GM19455 (cell line): ENCODE measurements around the gene TMCO4.

Experiments
- ATAC-seq: cut with Tn5 transposase; IDR thresholded peaks from one replicate; pipeline ENCODE4 v1.9.1; 2021; ENCODE audit not compliant: unreplicated experiment

TMCO4 gene

DNA sequence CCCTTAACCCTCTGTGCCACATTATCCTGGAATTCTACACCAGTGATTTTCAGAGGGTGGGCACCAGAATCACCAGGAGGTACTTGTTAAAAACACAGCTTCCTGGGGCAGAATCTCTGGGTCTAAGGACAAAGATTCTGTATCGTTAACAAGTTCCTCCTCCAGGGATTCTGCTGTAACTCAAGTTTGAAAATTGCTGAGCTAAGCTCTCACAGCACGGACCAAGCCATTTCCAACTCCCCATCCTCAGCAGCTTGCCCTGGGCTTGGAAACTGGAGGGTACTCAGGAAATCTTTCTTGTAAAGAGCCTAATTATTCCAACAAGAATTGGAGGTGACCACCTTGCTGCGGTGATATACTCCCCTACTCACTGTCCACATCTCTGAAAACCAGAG, 48.8 kb downstream of the TMCO4 start:
- ATAC-seq: no peak

GRCh38 chr1:19750101-19750881, 49.4 kb downstream of the TMCO4 start:
- no peak for ATAC-seq

GRCh38 chr1:19749685-19750084, 50.0 kb downstream of the TMCO4 start:
- no peak for ATAC-seq

- ATAC-seq: no peak
These were observed 52.0 kb downstream of the TMCO4 start for GRCh38 chr1:19747761-19748160.

- ATAC-seq: no peak
These were observed 54.8 kb downstream of the TMCO4 start for GRCh38 chr1:19744886-19745285.

DNA sequence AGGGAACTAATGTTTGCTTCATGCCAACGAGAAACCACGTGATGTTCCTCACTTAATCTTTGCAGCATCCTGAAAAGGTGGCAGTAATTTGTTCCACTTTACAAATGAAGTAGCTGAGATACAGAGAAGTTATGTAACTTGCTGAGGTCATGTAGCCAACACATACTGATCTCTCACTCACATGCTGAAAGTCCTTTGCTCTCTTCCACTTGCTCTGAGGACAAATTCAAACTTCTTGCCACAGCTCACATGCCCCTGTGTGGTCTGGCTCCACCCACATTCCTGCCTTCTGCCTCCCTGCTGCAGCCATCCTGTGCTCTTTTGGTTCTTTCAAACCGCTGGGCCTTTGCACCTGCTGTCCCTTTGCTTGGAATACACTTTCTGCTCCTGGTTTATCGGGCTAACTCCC, 55.4 kb downstream of the TMCO4 start:
- no peak for ATAC-seq

GRCh38 chr1:19743793-19744192, 55.9 kb downstream of the TMCO4 start:
- no peak for ATAC-seq

- no peak for ATAC-seq
These were observed 56.5 kb downstream of the TMCO4 start for GRCh38 chr1:19743180-19743579.

- no peak for ATAC-seq
These were observed 60.1 kb downstream of the TMCO4 start for GRCh38 chr1:19739628-19740027.

DNA sequence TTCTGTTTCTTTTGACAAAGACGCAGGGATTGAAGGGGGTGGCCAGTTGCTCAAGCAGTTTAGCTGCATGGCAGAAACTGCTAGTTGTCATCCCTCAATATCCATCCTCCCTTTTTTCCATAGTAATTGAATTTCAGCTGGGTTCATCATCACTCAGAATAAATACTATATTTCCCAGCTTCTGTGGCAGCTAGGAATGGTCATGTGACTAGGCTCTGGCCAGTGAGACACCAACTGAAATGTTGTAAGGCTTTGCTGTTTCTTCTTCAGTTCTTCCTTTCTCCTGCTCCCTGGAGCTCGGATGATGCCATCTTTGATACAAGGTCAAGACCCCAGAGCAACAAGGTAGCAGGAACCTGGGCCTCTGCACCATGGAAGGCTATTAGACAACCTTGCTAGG, 61.0 kb downstream of the TMCO4 start:
- ATAC-seq: no peak

GRCh38 chr1:19738076-19738475, 61.6 kb downstream of the TMCO4 start:
- no peak for ATAC-seq

DNA sequence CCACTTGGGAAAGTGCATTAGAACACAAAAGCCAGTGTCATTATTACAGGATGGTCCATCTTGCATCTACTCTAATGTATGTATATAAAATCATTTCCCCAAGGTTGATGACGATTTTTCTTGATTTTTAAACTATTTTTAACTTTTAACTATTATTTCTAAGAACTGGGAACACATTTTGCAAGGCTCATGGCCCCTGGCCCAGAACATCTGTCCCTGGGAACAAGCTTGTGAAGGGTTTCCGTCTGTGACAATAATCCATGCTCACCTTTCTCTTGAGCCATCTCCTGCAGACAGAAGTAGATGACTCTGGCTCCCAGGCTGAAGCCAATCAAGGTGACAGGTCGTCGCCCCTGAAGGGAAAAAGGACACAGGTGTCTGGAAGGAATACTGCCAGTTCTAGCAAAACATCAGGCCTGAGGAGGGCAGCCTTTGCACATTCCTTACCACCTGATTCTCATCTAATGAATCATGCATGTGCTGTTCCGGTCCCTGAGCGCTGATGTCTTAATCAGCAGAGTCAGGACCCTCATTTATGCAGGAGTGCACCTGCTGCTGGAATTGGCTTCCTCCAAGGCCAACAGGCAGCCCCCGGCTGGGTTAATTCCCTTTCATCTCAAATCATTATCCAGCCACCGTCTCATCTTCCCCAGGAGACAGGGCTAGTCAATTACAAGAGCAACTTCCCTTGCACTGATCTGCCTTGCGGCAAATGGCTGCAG, 62.5 kb downstream of the TMCO4 start:
- ATAC-seq: no peak

- no peak for ATAC-seq
These were observed 64.1 kb downstream of the TMCO4 start for GRCh38 chr1:19735440-19736127.

DNA sequence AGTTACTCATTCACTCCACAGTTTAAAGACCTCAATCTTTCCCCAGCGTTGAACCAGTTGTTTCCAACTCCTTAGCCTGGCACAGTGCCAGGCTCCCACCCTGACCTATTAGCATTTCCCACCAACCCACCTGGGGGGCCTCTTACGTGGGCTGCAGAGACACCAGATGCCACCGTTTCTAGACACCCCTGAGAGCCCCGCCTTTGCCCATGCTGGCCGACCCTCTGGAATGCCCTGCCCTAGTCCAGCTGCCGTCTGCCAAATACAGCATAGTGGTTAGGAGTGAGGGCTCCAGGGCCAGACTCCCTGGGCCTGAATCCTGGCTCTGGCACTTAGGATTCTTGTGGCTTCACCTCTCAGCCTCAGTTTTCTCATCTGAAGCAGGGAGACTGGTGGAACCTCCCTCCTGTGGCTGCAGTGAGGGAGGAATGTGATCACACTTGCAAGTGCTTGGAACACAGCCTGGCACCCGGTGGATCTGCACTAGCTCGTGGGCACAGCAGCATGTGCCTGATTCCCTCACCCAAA, 65.2 kb downstream of the TMCO4 start:
- no peak for ATAC-seq

DNA sequence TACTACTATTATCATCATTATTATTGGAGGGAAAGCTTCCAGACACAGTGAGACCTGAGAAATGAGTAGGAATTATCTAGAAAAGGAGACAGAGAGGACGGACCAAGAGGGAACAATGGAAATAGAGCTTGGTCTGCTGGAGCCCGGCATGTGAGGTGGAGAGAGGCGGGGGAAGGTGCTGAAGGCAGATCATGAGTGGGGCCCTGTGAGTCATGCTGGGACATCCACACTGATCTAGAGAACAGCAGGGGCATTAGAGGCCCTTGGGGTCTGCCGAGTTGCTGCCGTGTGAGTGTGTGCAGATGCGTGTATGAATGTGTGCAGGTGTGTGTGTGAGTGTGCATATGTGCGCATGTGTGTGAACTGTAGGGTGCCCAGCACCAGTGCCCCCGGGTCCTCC, 65.7 kb downstream of the TMCO4 start:
- ATAC-seq: no peak

GRCh38 chr1:19733615-19734014, 66.1 kb downstream of the TMCO4 start:
- ATAC-seq: no peak

DNA sequence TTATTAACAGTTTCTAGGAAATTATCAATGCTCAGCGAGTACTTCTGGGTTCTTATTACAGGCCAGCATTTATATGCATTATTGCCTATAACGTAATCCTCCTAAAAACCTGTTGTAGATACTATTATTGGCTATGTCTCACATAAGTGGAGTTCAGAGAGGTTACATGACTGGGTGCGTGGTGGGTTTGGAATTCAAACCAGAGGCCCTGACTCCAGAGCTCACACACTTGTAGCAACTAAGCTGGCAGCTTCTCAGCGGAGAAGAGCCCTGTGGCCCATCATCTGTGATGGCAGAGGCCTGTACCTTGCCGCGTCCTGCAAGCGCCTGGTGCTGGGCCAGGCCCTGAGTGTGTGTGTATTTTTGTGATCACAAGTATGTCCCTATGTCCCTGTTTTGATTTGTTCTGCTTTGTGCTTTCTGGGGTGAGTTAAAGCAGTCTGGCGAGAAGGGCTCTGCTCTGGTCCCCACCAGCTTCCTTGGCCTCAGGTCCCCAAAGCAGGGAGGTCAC, 68.3 kb downstream of the TMCO4 start:
- no peak for ATAC-seq

DNA sequence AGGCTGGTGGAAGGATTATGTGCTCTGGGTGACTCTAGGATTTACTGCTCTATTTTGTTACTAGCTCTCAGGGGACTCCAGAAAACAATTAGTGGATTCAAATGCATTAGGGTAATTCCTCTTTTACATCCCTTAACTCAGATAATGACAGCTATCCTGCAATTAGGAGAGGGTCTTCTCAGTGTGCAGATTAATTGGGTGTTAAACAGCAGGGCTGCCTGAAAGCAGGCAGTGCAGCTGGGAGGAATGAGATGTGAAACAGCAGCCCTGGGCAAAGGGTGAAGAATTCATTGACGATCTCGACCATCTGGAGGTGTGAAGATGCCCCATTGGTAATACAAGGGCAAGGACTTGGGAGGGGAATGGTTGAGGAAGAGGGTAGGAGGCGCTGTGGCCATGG, 68.9 kb downstream of the TMCO4 start:
- ATAC-seq: no peak

- no peak for ATAC-seq
These were observed 69.5 kb downstream of the TMCO4 start for GRCh38 chr1:19730232-19730631.

DNA sequence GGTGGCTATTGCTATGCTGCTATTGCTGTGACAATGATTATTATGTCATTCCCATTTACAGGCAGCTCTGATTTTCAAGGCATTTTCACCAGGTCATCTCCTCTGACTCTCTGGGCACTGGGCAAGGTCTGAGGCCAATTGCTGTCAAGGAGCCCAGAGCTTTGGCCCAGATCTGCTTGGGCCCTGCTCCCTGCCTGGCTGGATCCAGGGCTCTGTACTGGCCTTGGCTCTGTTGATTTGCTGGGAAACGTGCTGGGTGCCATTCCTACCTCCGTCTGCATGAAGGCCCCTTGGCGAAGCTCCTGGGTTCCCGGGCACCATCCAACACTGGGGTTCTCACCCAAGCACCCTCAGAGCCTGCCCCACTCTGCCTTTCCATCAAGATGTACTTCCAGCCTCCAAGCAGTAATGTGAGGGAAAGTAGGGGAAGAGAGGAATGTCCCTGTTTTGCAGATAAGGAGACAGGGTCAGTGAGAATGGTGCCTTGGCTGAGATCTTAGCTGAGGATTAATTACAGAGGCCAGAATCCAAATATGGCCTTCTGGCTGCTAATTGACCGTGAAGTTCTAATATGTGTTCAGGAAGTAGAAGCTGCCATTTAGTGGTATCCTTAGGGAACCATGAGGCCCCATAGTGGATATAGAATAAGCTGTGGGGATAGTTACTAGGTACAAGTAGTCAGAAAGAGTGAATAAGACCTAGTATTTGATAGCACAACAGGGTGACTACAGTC, 71.1 kb downstream of the TMCO4 start:
- ATAC-seq: no peak

GRCh38 chr1:19725606-19726005, 74.1 kb downstream of the TMCO4 start:
- no peak for ATAC-seq
